HepG2 (cell line): ENCODE measurements around the gene SLC6A12. TPM values are rescaled to one million over a fixed set of nuclear protein-coding genes. Genes with fewer than 3 reads are reported as not detected.

ENCODE experiments used
- EP300 ChIP-seq, 3 experiments: sonication (generic) in 1 of 3; formaldehyde crosslinking in 1 of 3; IDR thresholded peaks; 2 replicates each; pipeline versions ENCODE4 v1.5.1 to v1.6.1; 2011 to 2020; ENCODE audit warnings: low read depth in 2 of 3, low read length in 2 of 3, borderline replicate concordance in 1 of 3, improper control_type of control experiment in 1 of 3, mild to moderate bottlenecking in 1 of 3, missing genetic modification reagents in 1 of 3, moderate library complexity in 1 of 3
- GMEB1 ChIP-seq: sonication (generic); formaldehyde crosslinking; IDR thresholded peaks from 2 replicates; pipeline ENCODE4 v1.5.1; 2020; ENCODE audit warnings: missing genetic modification reagents, mild to moderate bottlenecking, borderline replicate concordance
- KDM2A ChIP-seq: sonication (generic); formaldehyde crosslinking; IDR thresholded peaks from 2 replicates; pipeline ENCODE4 v1.4.0; 2020; ENCODE audit warnings: low read depth, missing genetic modification reagents, borderline replicate concordance
- MAZ ChIP-seq, 2 experiments: sonication (generic) in 1 of 2; formaldehyde crosslinking in 1 of 2; IDR thresholded peaks; 2 replicates each; pipeline versions ENCODE4 v1.5.0 to v1.6.1; 2012 to 2020; ENCODE audit warnings: low read depth in 2 of 2, mild to moderate bottlenecking in 2 of 2, borderline replicate concordance in 1 of 2, improper control_type of control experiment in 1 of 2, low read length in 1 of 2, missing genetic modification reagents in 1 of 2, moderate library complexity in 1 of 2
- NRL ChIP-seq: sonication (generic); formaldehyde crosslinking; IDR thresholded peaks from 2 replicates; pipeline ENCODE4 v1.5.0; 2020; ENCODE audit warnings: missing genetic modification reagents, mild to moderate bottlenecking, moderate library complexity, borderline replicate concordance
- PAXIP1 ChIP-seq: sonication (generic); formaldehyde crosslinking; conservative IDR thresholded peaks from 2 replicates; pipeline ENCODE4 v1.4.0; 2020; ENCODE audit warnings: mild to moderate bottlenecking, missing genetic modification reagents, moderate library complexity
- RBAK ChIP-seq: sonication (generic); formaldehyde crosslinking; IDR thresholded peaks from 2 replicates; pipeline ENCODE4 v1.5.1; 2020; ENCODE audit warnings: mild to moderate bottlenecking, missing genetic modification reagents
- ZNF281 ChIP-seq: sonication (generic); formaldehyde crosslinking; IDR thresholded peaks from 2 replicates; pipeline ENCODE4 v1.4.0; 2020; ENCODE audit warnings: missing genetic modification reagents, borderline replicate concordance
- ZNF546 ChIP-seq: sonication (generic); formaldehyde crosslinking; conservative IDR thresholded peaks from 2 replicates; pipeline ENCODE4 v1.8.1; 2023; ENCODE audit warnings: mild to moderate bottlenecking, missing genetic modification reagents
- polyA plus RNA-seq, 8 experiments: library from polyadenylated mRNA; depleted of rRNA in 3 of 8; stranded (reverse) in 7 of 8; unstranded in 1 of 8; fragments of >200 nt; fragmentation: Illumina TruSeq in 4 of 8; extraction: Trizol in 4 of 8; gene quantifications; 2 replicates each; pipeline versions ENCODE4 v1.2.1 to v1.2.3, GENCODE V29; 2011 to 2016; ENCODE audit warnings: low read depth in 4 of 8, missing spikeins in 1 of 8, mixed read lengths in 1 of 8; ENCODE audit not compliant: insufficient read depth in 1 of 8
- total RNA-seq, 5 experiments: library from RNA; depleted of rRNA; stranded (reverse); fragments of >200 nt; fragmentation: Illumina TruSeq; extraction: Trizol; gene quantifications; 2 replicates each; pipeline ENCODE4 v1.2.3, GENCODE V29; 2016; ENCODE audit warnings: low read depth in 1 of 5
- TF ChIP-seq, protein P1 (sequence below): IDR thresholded peaks from 2 replicates; pipeline ENCODE4 v1.4.0; 2020; ENCODE audit warnings: mild to moderate bottlenecking, missing genetic modification reagents
- TF ChIP-seq, protein P2 (sequence below), 2 experiments: sonication (generic) in 1 of 2; formaldehyde crosslinking in 1 of 2; IDR thresholded peaks; 2 replicates each; pipeline versions ENCODE4 v1.4.0 to v1.6.1; 2018 to 2020; ENCODE audit warnings: missing genetic modification reagents in 2 of 2, borderline replicate concordance in 1 of 2, low read depth in 1 of 2, mild to moderate bottlenecking in 1 of 2, missing biosample characterization in 1 of 2

The SLC6A12 gene
- total and polyA plus RNA-seq, 2 of the 13 experiments (the other 11 are each of a cell fraction or from before 2014, with no cell fraction given): 3.7 to 18.8 TPM

DNA sequence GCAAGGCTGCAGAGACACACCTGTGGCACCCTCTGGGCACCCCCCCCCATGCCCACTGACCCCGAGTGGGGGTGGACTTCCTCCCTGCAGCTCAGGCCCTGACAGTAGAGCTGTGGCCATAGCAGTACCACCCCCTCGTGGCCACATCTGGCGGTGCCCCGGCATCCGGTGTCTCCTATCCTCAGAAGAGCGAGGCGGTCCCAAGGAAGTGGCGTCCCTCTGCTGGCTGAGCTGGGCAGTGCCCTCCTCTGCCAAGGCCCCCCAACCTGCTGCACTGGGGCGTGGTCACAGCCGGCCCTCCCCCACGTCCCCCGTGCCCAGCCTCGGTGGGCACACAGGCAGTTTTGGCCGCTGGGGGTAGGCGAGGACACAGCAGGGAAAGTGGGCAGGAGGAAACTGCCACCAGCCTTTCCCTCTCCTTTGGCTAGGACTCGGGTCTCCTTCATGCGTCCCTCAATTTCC, 6.0 kb upstream of the SLC6A12 start (continued):
- TF ChIP-seq ZNF546 (CRISPR knock-in tag) (no peak), NRL (CRISPR knock-in tag) (no peak), EP300 (IDR thresholded peaks at IDR 0.05; ENCODE audit: low read depth in 2 of 2, low read length in 2 of 2) (no peak), EP300 (CRISPR knock-in tag; IDR thresholded peaks at IDR 0.05; ENCODE audit: borderline replicate concordance) (no peak), MAZ (IDR thresholded peaks at IDR 0.05; ENCODE audit: borderline replicate concordance, low read depth, low read length) (0 out of 2 replicates have a peak, but pooled peaks have one; percentile 48), MAZ (CRISPR knock-in tag; IDR thresholded peaks at IDR 0.05; ENCODE audit: low read depth) (peak; percentile 63), RBAK (CRISPR knock-in tag) (peak; percentile 38; the same call in 1 of the 2 replicates), ZNF281 (CRISPR knock-in tag) (peak; percentile 58; the same call in 1 of the 2 replicates), GMEB1 (CRISPR knock-in tag) (peak; percentile 38; the same call in 1 of the 2 replicates), PAXIP1 (CRISPR knock-in tag) (peak; percentile 44), KDM2A (peak; percentile 42; the same call in 1 of the 2 replicates)
- TF ChIP-seq, protein P1, sequence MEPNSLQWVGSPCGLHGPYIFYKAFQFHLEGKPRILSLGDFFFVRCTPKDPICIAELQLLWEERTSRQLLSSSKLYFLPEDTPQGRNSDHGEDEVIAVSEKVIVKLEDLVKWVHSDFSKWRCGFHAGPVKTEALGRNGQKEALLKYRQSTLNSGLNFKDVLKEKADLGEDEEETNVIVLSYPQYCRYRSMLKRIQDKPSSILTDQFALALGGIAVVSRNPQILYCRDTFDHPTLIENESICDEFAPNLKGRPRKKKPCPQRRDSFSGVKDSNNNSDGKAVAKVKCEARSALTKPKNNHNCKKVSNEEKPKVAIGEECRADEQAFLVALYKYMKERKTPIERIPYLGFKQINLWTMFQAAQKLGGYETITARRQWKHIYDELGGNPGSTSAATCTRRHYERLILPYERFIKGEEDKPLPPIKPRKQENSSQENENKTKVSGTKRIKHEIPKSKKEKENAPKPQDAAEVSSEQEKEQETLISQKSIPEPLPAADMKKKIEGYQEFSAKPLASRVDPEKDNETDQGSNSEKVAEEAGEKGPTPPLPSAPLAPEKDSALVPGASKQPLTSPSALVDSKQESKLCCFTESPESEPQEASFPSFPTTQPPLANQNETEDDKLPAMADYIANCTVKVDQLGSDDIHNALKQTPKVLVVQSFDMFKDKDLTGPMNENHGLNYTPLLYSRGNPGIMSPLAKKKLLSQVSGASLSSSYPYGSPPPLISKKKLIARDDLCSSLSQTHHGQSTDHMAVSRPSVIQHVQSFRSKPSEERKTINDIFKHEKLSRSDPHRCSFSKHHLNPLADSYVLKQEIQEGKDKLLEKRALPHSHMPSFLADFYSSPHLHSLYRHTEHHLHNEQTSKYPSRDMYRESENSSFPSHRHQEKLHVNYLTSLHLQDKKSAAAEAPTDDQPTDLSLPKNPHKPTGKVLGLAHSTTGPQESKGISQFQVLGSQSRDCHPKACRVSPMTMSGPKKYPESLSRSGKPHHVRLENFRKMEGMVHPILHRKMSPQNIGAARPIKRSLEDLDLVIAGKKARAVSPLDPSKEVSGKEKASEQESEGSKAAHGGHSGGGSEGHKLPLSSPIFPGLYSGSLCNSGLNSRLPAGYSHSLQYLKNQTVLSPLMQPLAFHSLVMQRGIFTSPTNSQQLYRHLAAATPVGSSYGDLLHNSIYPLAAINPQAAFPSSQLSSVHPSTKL (CRISPR knock-in tag): peak; percentile 37; the same call in 1 of the 2 replicates
- TF ChIP-seq, protein P2, sequence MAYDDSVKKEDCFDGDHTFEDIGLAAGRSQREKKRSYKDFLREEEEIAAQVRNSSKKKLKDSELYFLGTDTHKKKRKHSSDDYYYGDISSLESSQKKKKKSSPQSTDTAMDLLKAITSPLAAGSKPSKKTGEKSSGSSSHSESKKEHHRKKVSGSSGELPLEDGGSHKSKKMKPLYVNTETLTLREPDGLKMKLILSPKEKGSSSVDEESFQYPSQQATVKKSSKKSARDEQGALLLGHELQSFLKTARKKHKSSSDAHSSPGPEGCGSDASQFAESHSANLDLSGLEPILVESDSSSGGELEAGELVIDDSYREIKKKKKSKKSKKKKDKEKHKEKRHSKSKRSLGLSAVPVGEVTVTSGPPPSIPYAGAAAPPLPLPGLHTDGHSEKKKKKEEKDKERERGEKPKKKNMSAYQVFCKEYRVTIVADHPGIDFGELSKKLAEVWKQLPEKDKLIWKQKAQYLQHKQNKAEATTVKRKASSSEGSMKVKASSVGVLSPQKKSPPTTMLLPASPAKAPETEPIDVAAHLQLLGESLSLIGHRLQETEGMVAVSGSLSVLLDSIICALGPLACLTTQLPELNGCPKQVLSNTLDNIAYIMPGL (CRISPR knock-in tag; IDR thresholded peaks at IDR 0.05; ENCODE audit: borderline replicate concordance in 1 of 2, low read depth in 1 of 2): peak; percentile 63 to 67
